Lung microvascular endothelial cell (primary cell): ENCODE measurements around the gene KCNJ16. TPM values are rescaled to one million over a fixed set of nuclear protein-coding genes. Genes with fewer than 3 reads are reported as not detected.

ENCODE experiments used
- DNase-seq, 2 donors: peaks; one replicate each; pipeline versions ENCODE4 v3.0.0 to v3.0.0-alpha.2; 2010; ENCODE audit warnings: low read depth in 2 of 2
- total RNA-seq: library from RNA; depleted of rRNA; stranded (reverse); fragments of >200 nt; gene quantifications from 2 replicates; pipeline ENCODE4 v1.2.1, GENCODE V29; 2014

The KCNJ16 gene
- total RNA-seq, 1 donor from 2014 or later = not detected

- DNase-seq = no peak
These were observed 52.3 kb downstream of the KCNJ16 start for GRCh38 chr17:70127221-70127873.

GRCh38 chr17:70128727-70129238 is 53.8 kb downstream of the KCNJ16 start:
- peak in 1 of 2 donors; percentile 57 for DNase-seq

GRCh38 chr17:70130289-70130688 is 55.3 kb downstream of the KCNJ16 start:
- no peak for DNase-seq

- DNase-seq = no peak
These were observed 57.5 kb downstream of the KCNJ16 start for GRCh38 chr17:70132505-70132904.

GRCh38 chr17:70134042-70134441 is 59.0 kb downstream of the KCNJ16 start:
- no peak for DNase-seq

- DNase-seq = no peak
These were observed 59.8 kb downstream of the KCNJ16 start for GRCh38 chr17:70134777-70135176.

- no peak for DNase-seq
These were observed 61.1 kb downstream of the KCNJ16 start for GRCh38 chr17:70136131-70136530.

GRCh38 chr17:70137451-70138230 is 62.6 kb downstream of the KCNJ16 start:
- DNase-seq = peak; percentile 41 to 69

GRCh38 chr17:70138291-70138865 is 63.4 kb downstream of the KCNJ16 start:
- DNase-seq = no peak

GRCh38 chr17:70139449-70139993 is 64.5 kb downstream of the KCNJ16 start:
- no peak for DNase-seq

GRCh38 chr17:70144260-70144846 is 69.3 kb downstream of the KCNJ16 start:
- peak; percentile 68 for DNase-seq

- DNase-seq = no peak
These were observed 78.2 kb downstream of the KCNJ16 start for GRCh38 chr17:70153210-70153609.

GRCh38 chr17:70157151-70157550 is 82.1 kb downstream of the KCNJ16 start:
- no peak for DNase-seq

GRCh38 chr17:70158180-70158579 is 83.2 kb downstream of the KCNJ16 start:
- DNase-seq = peak; percentile 65 to 96

- DNase-seq = peak; percentile 26 to 57
These were observed 83.6 kb downstream of the KCNJ16 start for GRCh38 chr17:70158591-70158990.

GRCh38 chr17:70159980-70160379 is 85.0 kb downstream of the KCNJ16 start:
- DNase-seq = peak in 1 of 2 donors; percentile 81

GRCh38 chr17:70161519-70161918 is 86.5 kb downstream of the KCNJ16 start:
- DNase-seq = no peak

- DNase-seq = no peak
These were observed 90.4 kb downstream of the KCNJ16 start for GRCh38 chr17:70165383-70165782.

- peak; percentile 17 to 54 for DNase-seq
These were observed 91.6 kb downstream of the KCNJ16 start for GRCh38 chr17:70166615-70167014.

- DNase-seq = peak; percentile 77 to 92
These were observed 93.3 kb downstream of the KCNJ16 start for GRCh38 chr17:70168044-70168976.
